Mammary epithelial cell (primary cell): ENCODE results near the gene XPO4.

Experiments
- EZH2 ChIP-seq: IDR thresholded peaks from 2 replicates; pipeline ENCODE4 v1.6.1; 2012; ENCODE audit warnings: low read length, inconsistent platforms, borderline replicate concordance
- TF ChIP-seq, protein P1 (sequence below), 2 donors: IDR thresholded peaks in 1 of 2; conservative IDR thresholded peaks in 1 of 2; 2 replicates each; pipeline ENCODE4 v1.5.1; 2011 to 2012; ENCODE audit warnings: inconsistent platforms in 2 of 2, low read length in 2 of 2, mild to moderate bottlenecking in 2 of 2, control low read depth in 1 of 2, low read depth in 1 of 2; ENCODE audit not compliant: insufficient read depth in 1 of 2; ENCODE audit errors: extremely low read depth in 1 of 2

DNA sequence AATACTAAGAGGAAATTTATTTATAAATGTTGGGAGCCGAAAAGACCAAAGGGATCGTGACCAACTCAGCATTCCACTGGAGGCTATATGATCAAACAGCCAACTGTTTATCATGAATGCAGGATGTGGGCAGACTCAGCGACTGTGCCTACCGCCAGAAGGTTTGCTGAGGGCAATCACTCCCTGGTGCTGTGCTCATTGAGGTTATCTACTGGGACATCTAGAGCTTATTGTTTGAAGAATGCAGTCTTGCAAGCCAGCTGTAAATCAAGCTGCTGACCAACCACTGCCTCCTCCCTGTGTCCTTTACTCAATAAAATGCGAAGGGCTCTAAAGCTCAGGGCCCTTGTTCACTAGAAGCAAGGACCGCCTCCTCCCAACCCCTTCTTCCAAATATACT lies 8.5 kb upstream of the XPO4 start:
- TF ChIP-seq, protein P1, sequence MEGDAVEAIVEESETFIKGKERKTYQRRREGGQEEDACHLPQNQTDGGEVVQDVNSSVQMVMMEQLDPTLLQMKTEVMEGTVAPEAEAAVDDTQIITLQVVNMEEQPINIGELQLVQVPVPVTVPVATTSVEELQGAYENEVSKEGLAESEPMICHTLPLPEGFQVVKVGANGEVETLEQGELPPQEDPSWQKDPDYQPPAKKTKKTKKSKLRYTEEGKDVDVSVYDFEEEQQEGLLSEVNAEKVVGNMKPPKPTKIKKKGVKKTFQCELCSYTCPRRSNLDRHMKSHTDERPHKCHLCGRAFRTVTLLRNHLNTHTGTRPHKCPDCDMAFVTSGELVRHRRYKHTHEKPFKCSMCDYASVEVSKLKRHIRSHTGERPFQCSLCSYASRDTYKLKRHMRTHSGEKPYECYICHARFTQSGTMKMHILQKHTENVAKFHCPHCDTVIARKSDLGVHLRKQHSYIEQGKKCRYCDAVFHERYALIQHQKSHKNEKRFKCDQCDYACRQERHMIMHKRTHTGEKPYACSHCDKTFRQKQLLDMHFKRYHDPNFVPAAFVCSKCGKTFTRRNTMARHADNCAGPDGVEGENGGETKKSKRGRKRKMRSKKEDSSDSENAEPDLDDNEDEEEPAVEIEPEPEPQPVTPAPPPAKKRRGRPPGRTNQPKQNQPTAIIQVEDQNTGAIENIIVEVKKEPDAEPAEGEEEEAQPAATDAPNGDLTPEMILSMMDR (conservative IDR thresholded peaks at IDR 0.05 in 1 of 2, IDR thresholded peaks at IDR 0.05 in 1 of 2; ENCODE audit: extremely low read depth in 1 of 2, insufficient read depth in 1 of 2, low read depth in 1 of 2, low read length in 2 of 2) = no peak
- TF ChIP-seq EZH2 = no peak
